IPS-NIHi11 (cell line): Measurements from ENCODE around the gene SDHA.
"Not testable (repeated sequence)": the region's sequence is repeated elsewhere in the genome, so short reads cannot be mapped to it uniquely, and the experiment has no call there.

Source experiments
- DNase-seq: peaks from one replicate; pipeline ENCODE4 v3.0.0; 2012; ENCODE audit warnings: mixed read lengths, low spot score

The SDHA gene

DNA sequence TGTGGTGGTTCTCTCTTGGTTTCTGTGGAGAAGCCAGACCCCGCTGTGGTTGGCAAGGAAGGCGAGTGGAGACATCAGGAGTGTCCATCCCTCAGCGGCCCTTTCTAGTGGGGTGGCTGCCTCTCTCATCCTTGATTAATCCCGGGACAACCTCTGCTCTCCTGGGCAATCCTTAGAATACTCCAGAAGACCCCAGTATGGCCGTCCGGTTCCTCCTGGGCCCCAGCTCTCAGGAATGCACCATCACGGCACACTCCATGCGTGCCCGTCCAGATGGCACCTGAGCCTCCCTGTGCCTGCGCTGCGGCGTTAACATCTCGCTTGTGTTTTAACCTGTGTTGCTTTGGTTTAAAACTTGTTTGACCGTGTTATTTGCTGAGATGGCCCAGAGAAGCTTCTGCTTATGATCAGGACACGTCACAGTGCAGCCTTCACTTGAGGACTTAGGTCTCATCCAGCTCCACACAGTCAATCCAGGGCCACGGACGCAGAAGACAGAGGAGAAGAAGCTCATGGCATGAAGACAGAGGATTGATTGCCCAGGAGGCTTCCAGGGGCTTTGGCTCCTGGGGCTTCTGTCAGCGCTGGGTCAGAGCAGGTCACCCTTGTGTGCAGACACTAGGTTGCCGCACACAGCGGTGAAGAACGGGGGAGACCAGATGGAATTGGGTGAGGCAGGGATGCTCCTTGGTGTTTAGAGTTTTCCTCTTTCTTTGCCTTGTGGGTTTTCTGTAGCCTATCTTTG, 82.7 kb downstream of the SDHA start:
- not testable (repeated sequence) for DNase-seq

DNA sequence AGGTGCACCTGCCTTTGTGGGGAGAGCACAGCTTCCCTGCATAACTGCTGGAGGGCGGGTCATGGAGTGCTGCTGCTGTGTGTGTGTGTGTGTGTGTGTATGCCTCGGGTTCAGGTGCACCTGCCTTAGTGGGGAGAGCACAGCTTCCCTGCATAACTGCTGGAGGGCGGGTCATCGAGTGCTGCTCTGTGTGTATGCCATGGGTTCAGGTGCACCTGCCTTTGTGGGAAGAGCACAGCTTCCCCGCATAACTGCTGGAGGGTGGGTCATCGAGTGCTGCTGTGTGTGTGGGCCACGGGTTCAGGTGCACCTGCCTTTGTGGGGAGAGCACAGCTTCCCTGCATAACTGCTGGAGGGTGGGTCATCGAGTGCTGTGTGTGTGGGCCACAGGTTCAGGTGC, 84.3 kb downstream of the SDHA start:
- not testable (repeated sequence) for DNase-seq

DNA sequence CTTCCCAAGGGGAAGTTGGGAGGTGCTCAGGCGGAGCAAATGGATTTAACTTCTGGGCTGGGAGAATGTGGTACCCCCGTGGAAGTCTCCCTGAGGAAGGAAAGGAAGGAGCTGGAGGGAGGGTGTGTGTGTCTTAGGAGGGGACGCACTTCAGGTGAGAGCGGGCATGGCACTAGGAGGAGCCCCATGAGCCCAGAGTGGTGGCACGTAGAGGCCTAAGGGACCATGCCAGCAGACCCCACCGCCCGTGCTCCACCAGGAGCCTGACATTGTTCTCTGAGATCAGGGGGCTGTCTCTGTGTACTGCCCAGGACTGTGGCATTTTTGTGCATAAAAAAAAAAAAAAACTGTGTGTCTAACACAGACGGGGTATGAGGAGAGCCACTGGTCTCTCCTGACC, 84.8 kb downstream of the SDHA start:
- no peak for DNase-seq

DNA sequence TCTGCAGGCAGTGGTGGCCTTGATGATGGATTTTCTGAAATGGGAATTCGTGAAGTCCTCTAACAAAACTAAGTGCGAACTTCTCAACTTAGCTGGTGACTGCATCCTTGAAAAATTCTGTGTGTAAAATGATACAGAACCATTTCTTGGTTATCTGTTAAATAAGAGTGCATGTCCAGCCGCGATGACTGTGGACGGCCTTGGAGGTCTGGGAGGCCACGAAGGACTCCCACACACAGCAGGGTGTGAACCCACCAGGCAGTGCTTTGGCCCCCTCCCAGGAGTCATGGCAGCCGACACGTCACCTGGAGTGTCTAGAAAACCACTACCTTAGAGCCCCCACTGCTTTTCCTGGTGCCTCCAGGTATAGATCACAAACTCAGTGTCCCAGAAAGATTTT, 85.6 kb downstream of the SDHA start:
- not testable (repeated sequence) for DNase-seq

DNA sequence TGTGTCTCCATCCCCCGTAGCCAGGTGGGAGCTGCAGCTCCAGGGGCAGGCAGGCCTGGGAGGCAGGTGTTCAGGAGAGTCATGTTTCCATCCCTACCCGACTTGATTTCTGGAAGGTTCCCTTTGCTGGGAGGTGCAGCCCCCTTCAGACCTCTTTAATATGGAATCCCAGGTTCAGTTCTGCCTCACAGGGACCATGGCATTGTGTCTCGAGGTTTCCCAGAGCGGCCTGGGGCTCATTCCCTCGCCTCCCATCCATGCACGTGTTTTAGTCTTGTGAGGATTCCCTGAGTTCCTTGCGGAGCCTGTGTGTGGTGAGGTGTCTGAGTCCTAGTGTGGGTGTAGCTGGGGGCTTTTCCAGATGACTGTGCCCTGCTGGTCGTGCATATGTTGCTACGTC, 86.9 kb downstream of the SDHA start:
- DNase-seq = no peak

DNA sequence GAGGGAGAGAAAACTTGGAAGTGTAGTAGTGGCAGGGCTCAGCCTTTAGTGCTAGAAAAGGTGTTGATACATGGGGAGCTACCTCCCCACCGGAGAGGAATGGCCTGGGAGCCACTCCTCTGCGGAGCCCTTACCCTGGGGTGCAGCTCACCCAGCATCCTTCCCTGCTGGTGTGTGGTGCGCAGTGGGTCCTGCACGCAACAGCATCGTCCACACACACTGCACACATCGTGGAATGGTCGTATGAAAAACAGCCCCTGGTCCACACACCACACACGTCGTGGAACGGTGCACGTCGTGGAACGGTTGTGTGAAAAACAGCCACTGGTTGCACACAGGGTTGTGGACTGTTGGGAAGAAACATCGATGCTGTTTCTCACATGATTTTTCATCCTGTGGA, 87.3 kb downstream of the SDHA start:
- DNase-seq = no peak

DNA sequence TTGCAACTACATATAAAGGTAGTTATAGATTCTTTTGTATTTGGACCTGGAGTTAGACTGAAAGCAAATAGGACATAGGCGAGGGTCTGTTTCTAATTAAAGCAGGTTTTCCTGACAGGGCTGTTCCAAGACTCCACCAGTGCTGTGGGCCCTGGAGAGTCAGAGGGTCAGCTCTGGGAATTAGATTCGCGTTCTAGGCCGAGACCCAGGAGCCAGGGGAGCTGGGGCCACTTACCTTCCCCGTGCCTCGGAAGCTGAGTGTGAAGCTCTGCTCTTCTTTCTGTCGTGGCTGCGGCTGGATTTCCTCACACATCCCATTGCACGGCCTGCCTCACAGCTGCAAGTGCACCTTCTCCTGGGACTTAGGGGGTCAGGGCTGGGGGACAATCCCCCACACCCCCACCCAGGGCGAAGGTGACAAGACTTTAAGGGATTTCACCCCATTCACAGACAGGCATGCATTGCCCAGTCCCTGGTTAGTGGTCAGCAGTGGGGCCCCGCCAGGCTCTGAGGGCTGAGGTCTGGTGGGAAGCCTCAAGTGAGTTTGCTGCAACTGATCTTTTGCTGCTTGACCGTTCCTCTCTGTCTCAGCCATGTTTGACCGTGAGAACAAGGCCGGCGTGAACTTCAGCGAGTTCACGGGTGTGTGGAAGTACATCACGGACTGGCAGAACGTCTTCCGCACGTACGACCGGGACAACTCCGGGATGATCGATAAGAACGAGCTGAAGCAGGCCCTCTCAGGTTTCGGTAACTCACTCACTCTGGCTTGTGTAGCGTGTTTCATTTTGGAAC, 88.1 kb downstream of the SDHA start:
- no peak for DNase-seq
